NCI-H2171 treated with DMSO at 0.1 percent for 48 hours (cell line): ENCODE data around the gene PREX1.

Experiments
- DNase-seq: peaks from one replicate; lab custom pipeline; 2025; lab: John Stamatoyannopoulos, UW

PREX1 gene

DNA sequence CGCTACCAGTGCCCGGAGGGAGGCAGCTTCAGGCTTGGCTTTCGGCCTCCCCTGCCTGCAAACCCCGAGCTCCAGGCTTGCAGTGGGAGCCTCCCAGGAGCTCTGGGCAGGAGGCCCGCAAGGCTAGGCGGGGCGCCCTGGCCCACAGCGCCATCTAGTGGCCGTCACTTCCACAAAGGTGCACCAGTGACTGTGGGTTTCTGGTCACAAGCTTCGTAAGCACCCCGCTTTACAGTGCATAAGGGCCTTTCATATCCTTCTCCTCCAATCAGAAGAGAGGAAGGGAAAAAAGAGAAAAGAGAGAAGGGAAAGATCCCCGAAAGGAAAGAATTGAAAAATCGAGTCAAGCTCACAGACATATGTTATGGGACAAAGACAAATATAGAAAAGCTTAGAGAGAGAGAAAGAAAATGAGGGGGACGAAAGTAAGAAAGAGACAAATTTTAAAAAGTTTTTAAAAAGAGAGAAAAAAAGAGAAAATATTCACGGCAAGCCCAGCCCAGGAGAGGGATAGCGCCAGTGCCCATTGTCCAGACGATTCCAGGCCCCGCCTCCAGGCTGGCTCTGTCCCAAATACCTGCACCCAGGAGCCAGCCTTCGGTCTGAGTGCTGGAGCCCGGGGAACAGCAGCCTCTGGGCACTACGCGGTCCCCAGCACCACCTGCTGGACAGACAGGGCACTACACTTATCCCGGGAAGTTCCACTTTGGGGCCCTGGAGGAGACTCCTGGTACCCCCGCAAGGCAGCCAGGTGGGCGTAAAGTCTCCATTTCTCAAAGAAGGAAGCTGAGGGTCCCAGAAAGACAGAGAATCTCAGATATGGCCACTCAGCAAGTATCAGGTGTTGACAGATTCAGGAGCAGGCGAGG lies 207.1 kb downstream of the PREX1 start:
- DNase-seq, result peak; percentile 96

DNA sequence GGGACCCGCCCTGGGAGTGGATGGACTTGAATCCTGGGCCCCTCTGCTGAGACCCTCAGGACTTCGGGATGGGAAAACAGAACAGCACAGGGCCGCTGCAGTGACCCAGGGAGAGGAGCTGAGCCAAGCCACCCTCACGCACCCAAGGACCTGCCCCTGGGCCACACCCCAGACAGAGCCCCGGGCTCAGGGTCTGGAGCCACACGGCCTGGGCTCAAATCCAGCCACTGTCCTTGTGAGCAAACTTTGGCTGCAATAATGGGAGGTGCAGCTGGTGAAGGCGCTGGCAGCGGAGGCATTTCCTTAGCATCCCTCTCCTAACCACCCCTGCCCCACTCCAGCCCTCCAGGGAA lies 207.7 kb downstream of the PREX1 start:
- no peak for DNase-seq

DNA sequence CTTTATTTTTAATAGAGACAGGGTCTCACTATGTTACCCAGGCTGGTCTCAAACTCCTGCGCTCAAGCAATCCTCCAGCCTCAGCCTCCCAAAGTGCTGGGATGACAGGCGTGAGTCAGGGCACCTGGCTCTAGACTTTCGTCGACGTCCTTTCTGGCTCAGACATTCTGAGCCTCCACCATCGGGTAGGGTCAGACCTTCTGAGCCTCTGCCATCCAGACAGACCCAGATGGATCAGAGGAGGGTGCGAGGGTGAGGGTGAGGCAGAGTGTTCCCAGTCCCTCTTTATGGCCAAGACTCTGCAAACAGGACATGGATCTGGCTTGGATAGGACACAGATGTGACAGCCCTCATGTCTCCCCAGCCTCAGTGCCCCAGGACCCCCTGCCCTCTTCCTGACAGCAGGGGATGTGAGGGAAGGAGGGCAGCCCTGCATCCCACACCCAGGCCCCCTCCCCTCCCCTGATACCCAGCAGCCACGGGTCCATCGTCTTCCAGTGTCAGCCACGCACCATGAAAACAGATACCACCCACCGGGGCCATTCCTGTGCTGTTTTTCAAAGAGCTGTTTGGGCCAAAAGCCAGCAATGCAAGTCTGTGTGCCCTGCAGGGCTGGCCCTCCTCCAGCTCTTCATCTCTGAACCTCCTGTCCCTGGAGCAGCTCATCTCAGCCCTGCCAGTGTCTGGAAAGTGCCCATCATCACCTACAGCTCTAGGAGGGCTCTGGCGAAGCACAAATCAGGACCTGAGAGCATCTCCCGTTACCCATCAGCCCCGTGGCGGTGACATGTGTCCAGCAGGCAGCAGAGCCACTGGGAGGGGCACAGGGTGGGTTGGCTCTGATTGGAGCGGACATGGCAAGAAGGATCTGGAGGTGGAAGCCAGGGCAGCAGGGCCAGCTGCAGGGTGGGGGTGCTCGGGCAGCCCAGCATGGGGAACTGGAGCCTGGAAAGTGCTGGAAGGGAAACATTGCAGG lies 208.4 kb downstream of the PREX1 start:
- peak; percentile 87 for DNase-seq

DNA sequence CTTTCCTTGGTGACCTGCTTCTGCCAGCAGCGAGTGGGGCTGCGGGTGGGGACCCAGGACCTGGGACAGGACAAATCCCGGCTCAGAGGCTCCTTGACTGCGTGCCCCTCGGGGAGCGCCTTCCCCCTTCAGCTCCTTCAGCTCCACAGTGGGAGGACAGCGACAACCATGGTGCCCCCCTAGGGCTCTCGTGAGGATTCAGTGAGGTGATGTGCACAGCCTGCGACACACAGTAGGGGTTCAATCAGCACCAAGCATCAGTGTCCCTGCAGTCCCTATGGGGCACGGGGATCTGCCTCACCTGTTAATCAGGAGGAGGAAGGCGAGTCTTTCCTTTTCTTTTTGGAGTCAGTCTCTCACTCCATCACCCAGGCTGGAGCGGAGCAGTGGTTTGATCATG lies 209.2 kb downstream of the PREX1 start:
- no peak for DNase-seq

DNA sequence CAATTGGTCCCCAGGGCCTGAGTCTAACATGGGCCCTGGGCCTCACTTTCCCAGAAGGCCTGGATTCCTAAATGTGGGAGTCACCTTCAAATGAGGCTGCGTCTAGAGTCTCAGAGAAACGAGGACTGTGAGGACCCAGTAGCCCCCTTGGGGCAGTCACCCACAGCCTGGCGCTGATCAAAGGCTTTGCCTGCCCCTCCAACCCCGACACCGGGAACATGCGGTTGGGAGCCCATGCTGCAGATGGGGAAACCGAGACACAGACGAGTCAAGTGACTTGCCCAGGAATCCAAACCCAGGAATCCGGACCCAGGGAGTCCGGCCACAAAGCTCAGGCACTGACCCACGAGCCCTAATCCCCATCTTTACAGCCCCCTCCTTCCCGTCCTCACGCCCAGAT lies 209.7 kb downstream of the PREX1 start:
- no peak for DNase-seq

DNA sequence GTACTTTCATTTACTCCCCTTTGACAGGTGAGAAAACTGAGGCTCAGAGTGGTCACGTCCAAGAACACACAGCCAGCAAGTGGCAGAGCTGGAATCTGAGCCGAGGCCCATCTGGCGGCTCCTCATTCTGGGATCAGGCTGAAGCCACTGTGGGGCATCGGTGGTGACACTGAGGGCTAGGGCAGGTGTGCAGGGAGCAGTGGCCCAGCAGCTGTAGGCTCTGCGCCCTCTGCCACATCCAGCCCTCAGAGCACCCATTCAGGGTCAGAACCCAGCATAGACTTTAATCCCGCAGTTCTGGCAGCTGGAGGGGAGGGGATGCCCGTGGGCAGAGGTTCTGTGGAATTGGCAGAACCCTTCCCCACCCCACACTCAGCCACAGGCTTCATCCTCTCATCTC lies 210.3 kb downstream of the PREX1 start:
- DNase-seq, result no peak

DNA sequence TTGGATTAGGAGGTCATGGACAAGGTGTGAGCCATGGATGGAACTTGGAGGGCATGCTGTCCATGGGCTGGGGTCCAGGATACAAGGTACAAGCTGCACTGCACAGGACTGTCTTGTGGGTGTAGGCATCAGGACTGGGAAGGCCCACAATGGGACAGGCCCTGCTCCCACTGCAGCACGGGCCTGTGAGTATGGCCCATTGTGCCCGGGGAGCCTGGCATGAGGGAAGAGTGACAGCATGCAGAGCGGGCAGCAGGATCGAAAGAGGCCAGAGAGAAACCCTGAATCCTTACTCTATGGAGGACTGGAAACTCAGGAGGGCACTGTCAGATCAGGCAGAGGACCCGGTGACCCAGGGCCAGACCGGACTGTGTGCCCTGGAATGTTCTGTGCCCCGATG lies 211.3 kb downstream of the PREX1 start:
- no peak for DNase-seq

DNA sequence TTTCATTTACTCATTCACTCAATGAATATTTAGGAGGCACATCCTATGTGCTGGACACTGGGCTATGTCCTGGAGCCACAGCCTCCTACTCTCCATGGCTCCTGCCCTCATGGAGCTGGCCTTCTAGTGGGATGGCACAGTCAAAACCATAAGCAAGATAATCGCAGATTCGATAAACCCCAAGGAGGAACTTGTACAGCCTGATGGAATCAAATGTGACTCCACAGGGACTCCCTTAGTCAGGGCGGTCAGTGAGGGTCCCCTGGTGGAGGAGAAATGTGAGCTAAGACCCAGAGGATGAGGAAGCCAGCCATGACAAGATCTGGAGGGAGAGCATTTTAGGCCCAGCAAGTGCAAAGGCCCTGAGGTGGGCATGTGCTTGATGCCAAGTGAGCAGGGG lies 211.9 kb downstream of the PREX1 start:
- no peak for DNase-seq

DNA sequence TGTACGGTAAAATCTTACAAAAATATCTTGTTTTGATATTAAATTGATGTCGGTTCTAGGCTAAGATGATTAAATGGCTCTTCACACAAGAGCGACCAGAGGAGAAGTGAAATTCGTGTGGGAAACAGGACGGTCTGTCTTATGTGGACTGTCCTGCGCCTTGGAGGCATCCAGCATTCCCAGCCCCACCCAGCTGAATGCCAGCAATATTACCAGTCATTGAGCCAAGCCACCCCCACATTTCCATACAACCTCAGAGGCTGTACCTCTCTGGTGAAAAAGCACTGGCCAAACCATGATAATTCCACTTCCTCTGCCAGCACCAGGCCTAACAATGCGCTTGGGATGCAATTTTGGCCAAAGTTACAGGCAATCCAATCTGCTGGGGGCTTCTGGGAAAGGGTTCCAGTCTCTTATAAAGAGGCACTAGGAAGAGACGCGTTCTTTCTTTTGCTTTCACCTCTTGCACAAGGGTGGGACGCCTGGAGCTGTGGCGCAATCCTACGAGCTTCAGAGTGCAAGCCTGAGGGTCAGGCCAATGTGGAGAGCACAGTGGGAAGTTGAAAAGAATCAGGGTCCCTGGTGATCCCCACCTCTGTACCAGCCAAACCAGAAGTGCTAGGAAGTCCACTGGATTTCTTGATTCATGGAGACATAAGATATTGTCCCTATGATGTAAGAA lies 213.1 kb downstream of the PREX1 start:
- DNase-seq, result no peak

DNA sequence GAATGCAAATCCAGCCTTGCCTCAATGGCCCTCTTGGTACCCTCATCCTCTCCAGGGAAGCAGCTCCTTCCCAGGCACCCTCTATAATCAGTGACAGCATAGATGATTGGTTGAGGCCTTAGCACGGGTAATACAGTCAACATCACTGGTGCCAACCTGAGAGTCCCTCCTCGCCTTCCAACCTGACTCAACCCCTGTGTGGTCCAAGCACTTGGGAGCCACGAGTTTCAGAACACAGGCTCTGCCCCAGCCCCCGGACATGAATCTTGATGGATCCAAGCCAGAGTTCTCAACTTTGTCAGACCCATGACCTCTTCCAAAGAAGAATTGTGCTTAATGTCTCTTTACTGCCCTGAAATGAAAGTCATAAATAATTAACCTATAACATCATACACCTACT lies 213.9 kb downstream of the PREX1 start:
- DNase-seq, result no peak

DNA sequence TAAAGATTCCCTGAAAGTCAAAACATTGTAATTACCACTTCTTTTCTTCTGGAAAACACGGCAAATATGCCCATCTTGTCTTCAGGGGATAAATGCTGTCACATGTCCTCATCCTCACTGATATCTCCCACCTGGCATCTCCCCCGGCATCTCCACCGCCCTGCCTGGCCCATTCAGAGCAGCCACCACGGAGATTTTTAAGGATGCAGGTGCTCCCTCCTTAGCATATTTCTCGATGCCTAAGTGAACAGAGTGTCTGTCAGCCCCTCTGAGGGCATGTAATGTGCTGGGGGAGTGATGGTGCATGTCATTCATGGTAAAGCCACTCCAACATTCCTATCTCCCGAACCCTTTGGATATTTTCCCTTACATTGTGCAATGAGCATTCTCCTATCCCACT lies 215.5 kb downstream of the PREX1 start:
- DNase-seq, result no peak

DNA sequence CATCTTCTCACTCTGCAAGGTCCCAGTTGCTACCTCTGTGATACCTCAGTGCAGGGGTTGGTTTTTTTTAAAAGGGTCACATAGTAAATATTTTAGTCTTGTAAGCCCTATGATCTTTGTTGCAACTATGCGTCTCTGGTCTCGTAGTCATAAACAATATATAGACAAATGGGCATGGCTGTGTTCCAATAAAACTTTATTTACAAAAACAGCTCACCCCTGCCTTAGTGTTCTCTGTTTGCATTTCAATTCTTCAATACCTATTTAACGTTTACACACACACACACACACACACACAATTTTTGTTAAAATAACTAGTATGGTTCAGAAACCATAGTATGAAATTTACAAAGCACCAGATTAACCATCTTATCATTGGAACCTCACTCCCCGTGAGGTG lies 216.8 kb downstream of the PREX1 start:
- no peak for DNase-seq

DNA sequence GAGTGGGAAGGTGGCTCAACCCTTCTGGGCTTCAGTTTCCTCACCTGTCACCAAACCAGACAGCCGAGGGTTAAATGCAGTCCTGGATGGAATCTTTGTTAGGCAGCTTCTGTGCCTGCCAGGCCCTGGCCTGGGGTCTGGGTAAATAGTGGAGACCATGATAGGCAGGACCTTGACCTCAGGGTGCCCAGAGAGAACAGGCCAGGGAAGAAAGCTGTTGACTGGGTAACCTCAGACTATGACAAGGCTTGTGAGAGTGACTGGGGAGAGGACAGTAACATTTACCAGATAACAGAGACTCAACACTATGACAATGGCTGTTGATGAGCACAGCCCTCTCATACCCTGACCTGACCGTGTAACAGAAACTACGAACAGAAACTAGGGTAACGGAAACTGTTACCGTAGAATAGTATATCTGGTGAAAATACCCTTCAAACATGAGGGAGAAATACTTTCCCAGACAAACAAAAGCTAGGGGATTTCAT lies 218.3 kb downstream of the PREX1 start:
- DNase-seq, result no peak

DNA sequence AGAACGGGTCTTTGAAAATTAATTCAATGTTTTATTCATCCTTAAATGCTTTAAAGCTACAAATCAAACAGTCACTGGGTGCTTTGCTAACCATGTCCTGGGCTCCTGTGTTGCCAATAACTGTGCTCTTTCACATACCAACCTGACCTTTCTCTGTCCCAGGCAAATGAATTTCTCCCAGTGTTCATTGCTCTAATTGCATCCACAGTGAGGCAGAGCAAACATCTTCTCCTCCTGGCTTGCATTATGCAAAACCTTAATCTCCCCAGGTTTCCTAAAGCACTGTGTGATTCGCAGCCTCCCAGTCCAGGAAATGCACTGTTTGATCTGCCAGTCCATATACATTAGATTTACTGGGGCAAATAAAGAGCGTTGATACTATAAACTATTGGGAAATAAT lies 219.0 kb downstream of the PREX1 start:
- DNase-seq, result no peak

DNA sequence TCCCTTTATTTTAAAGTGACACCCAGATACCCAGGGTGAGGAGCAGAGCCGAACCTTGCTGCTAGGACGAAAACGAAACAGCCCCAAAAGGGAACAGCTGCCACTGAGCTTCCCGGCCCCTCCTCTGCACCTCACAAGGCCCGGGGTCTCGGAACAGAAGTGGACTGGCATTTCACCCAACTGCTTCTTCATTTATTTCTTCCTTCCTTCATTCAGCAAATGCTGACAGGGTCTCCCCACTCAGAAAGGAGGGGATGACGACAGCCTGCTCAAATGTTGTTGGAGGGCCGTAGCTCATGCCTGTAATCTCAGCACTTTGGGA lies 220.3 kb downstream of the PREX1 start:
- no peak for DNase-seq

DNA sequence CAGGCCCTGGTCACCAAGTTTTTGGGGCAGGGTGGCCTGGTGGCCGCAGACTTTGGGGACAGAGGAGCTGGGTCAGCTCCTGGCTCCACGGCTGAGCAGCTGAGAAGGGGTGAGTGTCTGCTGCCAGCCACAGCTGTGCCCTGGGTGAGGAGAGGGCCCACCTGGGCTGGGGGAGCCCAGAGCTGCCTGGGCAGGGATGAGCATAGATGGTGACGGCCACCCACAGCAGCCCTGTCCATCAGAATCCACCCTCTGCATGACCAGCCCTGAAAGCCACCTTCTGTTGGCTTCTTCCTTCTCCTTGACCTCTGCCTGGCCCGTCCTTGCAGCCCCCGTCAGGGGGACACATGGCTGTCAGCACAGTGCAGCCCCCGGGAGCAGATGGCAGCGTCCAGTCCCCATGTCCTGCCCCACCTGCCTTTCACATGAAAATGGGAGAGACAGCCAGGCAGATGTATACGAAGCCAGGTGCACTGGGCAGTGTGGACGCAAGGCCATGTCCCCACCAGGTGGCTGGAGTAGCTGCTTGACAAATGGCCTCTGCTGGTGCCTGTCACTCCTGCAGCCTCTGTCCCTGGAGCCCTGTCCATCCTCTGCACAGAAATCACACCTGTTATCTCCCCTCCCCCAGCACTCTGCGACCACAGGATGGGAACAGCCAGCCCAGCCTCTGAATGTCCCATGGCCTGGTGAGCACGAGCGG lies 220.8 kb downstream of the PREX1 start:
- DNase-seq, result no peak

DNA sequence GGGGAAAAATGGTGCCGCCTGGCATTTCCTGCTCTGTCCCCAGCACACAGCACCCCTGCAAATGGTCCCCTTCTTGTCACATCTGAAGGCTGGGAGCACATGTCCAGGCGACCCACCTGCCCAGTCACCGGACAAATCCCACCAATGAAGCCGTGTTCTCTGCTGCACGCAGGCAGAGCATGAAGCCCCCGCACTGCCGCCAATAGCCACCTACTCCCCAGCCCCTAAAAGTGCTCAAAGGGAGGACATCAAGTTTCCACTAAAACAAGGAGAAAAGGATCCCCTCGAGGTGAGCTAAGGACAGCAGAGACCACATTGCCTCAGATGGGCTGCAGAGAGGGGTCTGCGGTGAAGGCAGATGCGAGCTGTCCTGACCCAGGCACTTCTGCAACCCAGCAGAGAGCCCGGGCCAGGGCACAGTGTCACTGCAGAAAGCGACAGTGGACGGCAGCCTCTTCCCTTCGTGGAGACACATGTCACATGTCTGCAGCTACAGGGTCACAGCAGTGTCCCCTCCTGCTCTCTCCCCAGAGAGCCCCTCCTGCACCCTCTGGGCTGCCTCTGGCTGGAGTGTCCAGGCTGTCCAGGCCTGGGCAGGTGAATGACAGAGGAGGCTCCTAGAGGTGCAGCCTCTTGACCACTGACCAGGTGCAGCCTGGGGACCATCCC lies 221.5 kb downstream of the PREX1 start:
- DNase-seq, result no peak

DNA sequence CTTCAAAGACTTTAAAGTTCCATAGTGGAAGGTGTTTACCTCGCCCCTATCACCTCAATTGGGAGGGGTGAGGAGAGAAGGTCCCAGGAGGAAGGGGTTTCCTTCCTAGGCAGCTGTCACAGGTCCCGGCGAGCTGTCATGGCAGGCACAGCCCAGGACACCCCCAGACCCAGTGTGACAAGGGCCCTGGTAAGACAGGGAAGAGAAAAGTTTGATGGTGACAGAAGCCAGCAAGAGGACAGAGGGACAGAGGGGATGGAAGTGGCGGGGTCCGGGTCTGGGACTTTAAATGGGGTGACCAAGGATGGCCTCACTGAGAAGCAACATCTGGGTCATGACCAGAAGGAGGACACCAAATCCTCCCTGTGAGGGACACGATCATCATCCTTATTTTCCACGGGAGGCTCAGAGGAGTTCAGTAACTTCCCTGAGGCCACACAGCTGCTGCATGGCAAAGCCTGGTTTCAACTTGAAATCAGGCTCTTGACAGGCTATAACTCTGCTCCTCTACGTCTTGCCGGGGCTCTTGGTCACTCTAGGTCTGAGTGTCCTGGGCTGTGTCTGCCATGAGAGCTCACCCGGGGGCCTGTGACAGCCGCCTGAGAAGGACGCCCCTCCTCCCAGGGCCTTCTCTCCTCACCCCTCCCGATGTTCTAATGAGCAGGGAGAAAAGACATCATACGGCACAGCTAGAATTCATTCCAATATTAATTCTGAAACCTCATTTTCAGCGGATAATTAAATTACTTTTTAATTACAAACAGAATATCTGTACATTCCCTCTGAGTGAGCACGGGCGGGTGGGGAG lies 222.2 kb downstream of the PREX1 start:
- no peak for DNase-seq

DNA sequence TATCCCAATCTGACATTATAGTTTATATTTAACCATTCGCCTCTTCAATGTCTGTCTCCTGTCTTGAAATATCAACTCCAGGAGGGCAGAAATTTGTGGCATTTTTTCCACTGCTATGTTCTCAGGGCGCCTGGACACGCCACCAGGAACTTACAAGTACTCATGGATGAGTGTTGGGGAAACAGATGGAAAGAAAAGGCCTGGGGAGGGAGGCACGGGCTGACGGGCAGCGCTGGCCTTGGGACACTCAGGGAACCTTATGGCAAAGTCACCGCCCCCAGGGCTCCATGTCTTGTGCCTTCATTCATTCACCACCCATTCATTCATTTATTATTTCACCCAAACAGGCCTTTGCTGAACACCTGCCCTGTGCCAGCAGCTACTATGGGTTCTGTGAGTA lies 222.9 kb downstream of the PREX1 start:
- DNase-seq, result no peak

DNA sequence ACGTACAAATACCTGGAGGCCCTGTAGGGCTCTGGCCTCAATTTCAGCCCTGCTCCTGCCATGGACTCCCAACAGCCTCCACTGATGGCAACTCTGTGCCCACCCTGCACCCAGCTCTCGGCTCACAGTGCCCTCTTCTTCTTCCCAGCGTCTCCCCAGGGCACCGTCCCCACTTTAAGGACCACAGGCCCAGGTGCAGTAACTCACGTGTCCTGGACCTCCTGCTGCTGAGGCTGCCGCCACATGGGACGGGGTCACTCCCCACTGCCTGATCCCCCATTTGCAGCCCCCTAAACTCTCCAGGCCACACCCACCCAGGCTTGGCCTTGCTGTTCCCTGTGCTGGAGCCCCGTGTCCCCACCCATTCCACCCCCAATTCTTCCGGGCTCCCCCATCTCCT lies 223.4 kb downstream of the PREX1 start:
- DNase-seq, result no peak
